GM19238 (cell line): ENCODE measurements around the gene TOR3A.

ENCODE experiments used
- DNase-seq: peaks from one replicate; pipeline ENCODE4 v3.0.0; 2011; ENCODE audit warnings: low spot score; ENCODE audit not compliant: insufficient read length

The TOR3A gene

GRCh38 chr1:179061360-179062282 is 20.2 kb upstream of the TOR3A start:
- DNase-seq, result no peak

GRCh38 chr1:179066471-179066870 is 15.4 kb upstream of the TOR3A start:
- DNase-seq, result no peak

GRCh38 chr1:179077396-179077795 is 4.5 kb upstream of the TOR3A start:
- no peak for DNase-seq

GRCh38 chr1:179079113-179079761 is 2.6 kb upstream of the TOR3A start:
- DNase-seq, result peak; percentile 37

- no peak for DNase-seq
These were observed 794 bp upstream of the TOR3A start for GRCh38 chr1:179080866-179081686.

- DNase-seq, result peak; percentile 38
These were observed 596 bp downstream of the TOR3A start for GRCh38 chr1:179082333-179082998.

GRCh38 chr1:179082999-179083335 is 1.1 kb downstream of the TOR3A start:
- DNase-seq, result no peak

- no peak for DNase-seq
These were observed 1.7 kb downstream of the TOR3A start for GRCh38 chr1:179083533-179083932.

GRCh38 chr1:179087665-179088064 is 5.8 kb downstream of the TOR3A start:
- no peak for DNase-seq

GRCh38 chr1:179089827-179090482 is 8.1 kb downstream of the TOR3A start:
- DNase-seq, result no peak

GRCh38 chr1:179090522-179090921 is 8.7 kb downstream of the TOR3A start:
- DNase-seq, result no peak

- DNase-seq, result no peak
These were observed 9.1 kb downstream of the TOR3A start for GRCh38 chr1:179090923-179091322.

GRCh38 chr1:179091691-179092165 is 9.9 kb downstream of the TOR3A start:
- DNase-seq, result no peak

GRCh38 chr1:179092896-179093461 is 11.1 kb downstream of the TOR3A start:
- DNase-seq, result no peak

GRCh38 chr1:179094818-179095217 is 12.9 kb downstream of the TOR3A start:
- no peak for DNase-seq

GRCh38 chr1:179095377-179095776 is 13.5 kb downstream of the TOR3A start:
- DNase-seq, result no peak

- no peak for DNase-seq
These were observed 14.1 kb downstream of the TOR3A start for GRCh38 chr1:179095924-179096323.

GRCh38 chr1:179099891-179100290 is 18.0 kb downstream of the TOR3A start:
- DNase-seq, result no peak

GRCh38 chr1:179101566-179101965 is 19.7 kb downstream of the TOR3A start:
- DNase-seq, result no peak

- no peak for DNase-seq
These were observed 22.1 kb downstream of the TOR3A start for GRCh38 chr1:179103999-179104398.
